ENCODE measurements around the gene LDB2. TPM values are rescaled to one million over a fixed set of nuclear protein-coding genes. Genes with fewer than 3 reads are reported as not detected.

The LDB2 gene
- total RNA-seq, 1 experiment from 2014 or later: not detected

DNA sequence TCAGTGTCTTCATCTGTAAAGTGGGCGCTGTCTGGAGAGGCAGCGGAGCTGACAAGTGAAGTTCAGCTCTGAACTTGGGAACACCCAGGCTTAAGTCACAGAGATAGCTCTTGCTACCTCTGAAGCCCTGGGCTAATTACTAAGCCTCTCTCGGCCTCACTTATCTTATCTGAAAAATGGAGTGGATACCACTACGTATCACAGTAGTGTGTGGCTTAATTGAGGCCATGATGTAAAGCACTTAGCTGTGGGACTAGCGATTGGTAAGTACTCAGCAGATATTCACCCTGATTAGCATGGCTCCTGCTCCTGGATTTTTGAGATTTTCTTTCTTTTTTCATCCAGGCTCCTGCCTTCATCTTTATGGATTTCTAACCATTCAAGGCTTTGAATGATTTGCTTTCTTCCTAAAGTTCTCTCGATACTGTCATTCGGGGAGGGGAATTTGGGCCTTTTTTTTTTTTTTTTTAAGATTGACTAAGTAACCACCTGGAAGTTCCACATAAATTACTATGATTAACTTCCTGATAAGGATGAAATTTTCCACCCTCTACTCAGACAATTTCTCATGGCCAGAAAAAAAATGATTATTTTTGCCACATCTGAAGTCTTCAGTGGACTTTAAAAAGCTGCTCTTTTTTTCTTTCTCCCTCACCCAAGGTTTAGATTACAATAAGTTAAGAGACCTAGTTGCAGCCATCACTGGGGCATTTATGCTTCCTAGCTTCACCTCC, 17.1 kb downstream of the LDB2 start:
- POLR2A ChIA-PET (ENCODE audit: unreplicated experiment): no interaction called here
- no peaks in the 10 kb centered on the region for H3K36me3 ChIP-seq (ENCODE audit: low read depth)
- TF ChIP-seq EZH2 (IDR thresholded peaks at IDR 0.05; ENCODE audit: low read depth): no peak
- TF ChIP-seq, protein P1, sequence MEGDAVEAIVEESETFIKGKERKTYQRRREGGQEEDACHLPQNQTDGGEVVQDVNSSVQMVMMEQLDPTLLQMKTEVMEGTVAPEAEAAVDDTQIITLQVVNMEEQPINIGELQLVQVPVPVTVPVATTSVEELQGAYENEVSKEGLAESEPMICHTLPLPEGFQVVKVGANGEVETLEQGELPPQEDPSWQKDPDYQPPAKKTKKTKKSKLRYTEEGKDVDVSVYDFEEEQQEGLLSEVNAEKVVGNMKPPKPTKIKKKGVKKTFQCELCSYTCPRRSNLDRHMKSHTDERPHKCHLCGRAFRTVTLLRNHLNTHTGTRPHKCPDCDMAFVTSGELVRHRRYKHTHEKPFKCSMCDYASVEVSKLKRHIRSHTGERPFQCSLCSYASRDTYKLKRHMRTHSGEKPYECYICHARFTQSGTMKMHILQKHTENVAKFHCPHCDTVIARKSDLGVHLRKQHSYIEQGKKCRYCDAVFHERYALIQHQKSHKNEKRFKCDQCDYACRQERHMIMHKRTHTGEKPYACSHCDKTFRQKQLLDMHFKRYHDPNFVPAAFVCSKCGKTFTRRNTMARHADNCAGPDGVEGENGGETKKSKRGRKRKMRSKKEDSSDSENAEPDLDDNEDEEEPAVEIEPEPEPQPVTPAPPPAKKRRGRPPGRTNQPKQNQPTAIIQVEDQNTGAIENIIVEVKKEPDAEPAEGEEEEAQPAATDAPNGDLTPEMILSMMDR (conservative IDR thresholded peaks at IDR 0.05): no peak
- no peak overlapping the region for H3K4me3 ChIP-seq
- H3K27me3 ChIP-seq (ENCODE audit: insufficient read depth, low read depth): no peaks in the 10 kb centered on the region
- intact Hi-C loops (cut with micrococcal nuclease; ENCODE audit: unreplicated experiment): no loop called here
- DNase-seq: no peak
- no peak overlapping the region for H2AFZ ChIP-seq
- H3F3A ChIP-seq (ENCODE audit: insufficient read depth, low read depth): no peaks in the 10 kb centered on the region
- H4K20me1 ChIP-seq (ENCODE audit: insufficient read depth): no peaks in the 10 kb centered on the region
- no TSS peak for BruUV-seq (replicated peaks)
- H3K9me2 ChIP-seq (ENCODE audit: insufficient read depth): no peaks in the 10 kb centered on the region
- no peaks in the 10 kb centered on the region for H3K9me3 ChIP-seq (ENCODE audit: insufficient read depth, low read depth)
- H3K27ac ChIP-seq: no peak overlapping the region
- H3K4me2 ChIP-seq: no peak overlapping the region
- no peaks in the 10 kb centered on the region for H3K4me1 ChIP-seq (replicated peaks; ENCODE audit: insufficient read depth)
- no peaks in the 10 kb centered on the region for H3K79me2 ChIP-seq (ENCODE audit: low read depth)
- CTCF ChIA-PET: no interaction called here

DNA sequence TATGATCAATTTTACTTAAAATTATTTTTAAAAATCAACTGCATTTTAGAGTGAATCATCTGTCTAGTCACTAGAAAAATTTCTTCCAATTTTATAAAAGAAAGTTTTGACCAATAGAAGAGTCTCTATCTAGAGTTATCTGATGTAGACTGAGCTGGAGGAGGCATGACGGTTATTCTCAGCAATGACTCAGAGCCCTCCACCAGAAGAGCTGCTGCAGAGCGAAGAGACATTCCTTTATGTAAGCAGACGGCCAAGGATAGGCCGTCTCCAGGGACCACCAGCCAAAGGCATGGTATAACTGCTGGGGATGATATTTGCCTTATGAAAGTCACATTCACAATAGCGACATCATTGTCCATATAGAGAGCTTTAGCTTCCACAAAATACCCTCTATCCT, 23.0 kb downstream of the LDB2 start:
- intact Hi-C loops (cut with micrococcal nuclease; ENCODE audit: unreplicated experiment): no loop called here
- no peak for DNase-seq
- H3K4me2 ChIP-seq: no peak overlapping the region
- TF ChIP-seq EZH2 (IDR thresholded peaks at IDR 0.05; ENCODE audit: low read depth): no peak
- TF ChIP-seq, protein P1 (conservative IDR thresholded peaks at IDR 0.05): no peak
- no peaks in the 10 kb centered on the region for H3K4me1 ChIP-seq (replicated peaks; ENCODE audit: insufficient read depth)
- H3K4me3 ChIP-seq: no peak overlapping the region
- H4K20me1 ChIP-seq (ENCODE audit: insufficient read depth): no peaks in the 10 kb centered on the region
- H2AFZ ChIP-seq: no peak overlapping the region
- H3K27me3 ChIP-seq (ENCODE audit: insufficient read depth, low read depth): no peaks in the 10 kb centered on the region
- BruUV-seq (replicated peaks): no TSS peak
- H3F3A ChIP-seq (ENCODE audit: insufficient read depth, low read depth): no peaks in the 10 kb centered on the region
- no peaks in the 10 kb centered on the region for H3K36me3 ChIP-seq (ENCODE audit: low read depth)
- H3K27ac ChIP-seq: no peak overlapping the region
- H3K79me2 ChIP-seq (ENCODE audit: low read depth): no peaks in the 10 kb centered on the region
- H3K9me3 ChIP-seq (ENCODE audit: insufficient read depth, low read depth): no peaks in the 10 kb centered on the region
- CTCF ChIA-PET: no interaction called here
- POLR2A ChIA-PET (ENCODE audit: unreplicated experiment): no interaction called here
- H3K9me2 ChIP-seq (ENCODE audit: insufficient read depth): no peaks in the 10 kb centered on the region

DNA sequence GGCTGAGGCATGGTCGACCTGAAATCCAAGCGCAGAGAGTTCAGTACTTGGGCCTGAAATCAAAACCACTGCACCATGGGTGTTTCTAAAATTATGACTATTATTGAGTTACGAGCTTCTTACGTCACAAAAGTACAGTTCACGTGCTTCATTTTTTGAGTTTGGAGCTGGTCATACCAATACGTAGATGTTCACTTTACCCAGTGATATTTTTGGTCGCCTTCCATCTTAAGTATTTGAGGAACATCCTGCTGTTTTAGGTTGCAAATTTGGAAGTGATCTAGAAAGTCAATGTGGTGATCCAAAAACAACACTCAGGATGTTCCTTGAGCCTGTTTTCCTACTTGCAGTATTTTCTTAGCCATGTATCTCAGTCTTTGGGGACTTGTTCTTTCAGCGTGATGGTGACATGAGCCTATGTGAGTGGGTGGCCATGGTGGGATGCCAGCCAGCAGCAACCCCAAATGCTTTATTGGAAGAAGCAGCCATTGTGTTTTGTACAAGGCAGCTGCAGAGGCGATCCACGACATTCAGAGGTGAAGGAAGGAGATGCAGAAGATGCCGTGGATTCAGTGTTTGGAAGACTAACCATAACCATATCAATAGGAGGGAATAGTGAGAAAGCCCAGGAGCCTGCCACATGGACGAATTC, 28.7 kb downstream of the LDB2 start:
- H3K79me2 ChIP-seq (ENCODE audit: low read depth): no peaks in the 10 kb centered on the region
- no peak overlapping the region for H3K4me2 ChIP-seq
- no TSS peak for BruUV-seq (replicated peaks)
- CTCF ChIA-PET: interaction anchor here (0.6 kb wide), 1 partner anchor 18 kb away, joined by 17 read pairs; no protein-coding TSS in a partner anchor
- H3K9me3 ChIP-seq (ENCODE audit: insufficient read depth, low read depth): no peaks in the 10 kb centered on the region
- POLR2A ChIA-PET (ENCODE audit: unreplicated experiment): no interaction called here
- DNase-seq: no peak
- TF ChIP-seq EZH2 (IDR thresholded peaks at IDR 0.05; ENCODE audit: low read depth): no peak
- TF ChIP-seq, protein P1 (conservative IDR thresholded peaks at IDR 0.05): no peak
- no peaks in the 10 kb centered on the region for H3K4me1 ChIP-seq (replicated peaks; ENCODE audit: insufficient read depth)
- H3K9me2 ChIP-seq (ENCODE audit: insufficient read depth): no peaks in the 10 kb centered on the region
- intact Hi-C loops (cut with micrococcal nuclease; ENCODE audit: unreplicated experiment): no loop called here
- H3K4me3 ChIP-seq: no peak overlapping the region
- no peak overlapping the region for H3K27ac ChIP-seq
- H3K36me3 ChIP-seq (ENCODE audit: low read depth): no peaks in the 10 kb centered on the region
- no peak overlapping the region for H2AFZ ChIP-seq
- H3K27me3 ChIP-seq (ENCODE audit: insufficient read depth, low read depth): no peaks in the 10 kb centered on the region; the same call in 1 of the 2 replicates
- H3F3A ChIP-seq (ENCODE audit: insufficient read depth, low read depth): no peaks in the 10 kb centered on the region
- H4K20me1 ChIP-seq (ENCODE audit: insufficient read depth): no peaks in the 10 kb centered on the region
